Measurements from ENCODE around the gene CCDC12.

The CCDC12 gene

DNA sequence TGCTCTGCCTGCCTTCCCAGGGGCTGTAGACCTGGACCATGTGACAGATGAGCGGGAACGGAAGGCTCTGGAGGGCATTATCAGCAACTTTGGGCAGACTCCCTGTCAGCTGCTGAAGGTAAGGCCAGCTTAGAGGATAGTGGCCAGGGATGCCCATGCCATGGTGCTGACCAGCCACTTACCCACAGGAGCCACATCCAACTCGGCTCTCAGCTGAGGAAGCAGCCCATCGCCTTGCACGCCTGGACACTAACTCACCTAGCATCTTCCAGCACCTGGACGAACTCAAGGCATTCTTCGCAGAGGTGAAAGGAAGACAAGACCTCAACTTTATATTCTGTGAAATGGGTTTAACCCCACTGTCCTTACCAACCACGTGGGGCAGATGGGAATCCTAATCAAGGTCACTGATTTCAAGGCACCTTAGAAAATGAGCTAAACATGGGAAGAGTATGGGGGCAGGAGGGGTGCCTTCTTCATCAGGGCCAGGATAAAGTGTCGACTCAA, 29.7 kb upstream of the CCDC12 start:
- TF ChIP-seq, protein P1, sequence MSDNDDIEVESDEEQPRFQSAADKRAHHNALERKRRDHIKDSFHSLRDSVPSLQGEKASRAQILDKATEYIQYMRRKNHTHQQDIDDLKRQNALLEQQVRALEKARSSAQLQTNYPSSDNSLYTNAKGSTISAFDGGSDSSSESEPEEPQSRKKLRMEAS (IDR thresholded peaks at IDR 0.05; ENCODE audit: low read depth, low read length), result no peak
- TF ChIP-seq POLR2A (IDR thresholded peaks at IDR 0.05; ENCODE audit: extremely low read depth, insufficient read length) (no peak), MYC (IDR thresholded peaks at IDR 0.05; ENCODE audit: low read depth, low read length) (no peak), CTCF (IDR thresholded peaks at IDR 0.05; ENCODE audit: low read depth, low read length) (no peak)
- DNase-seq (ENCODE audit: low read depth), result no peak
- H3K4me3 ChIP-seq (ENCODE audit: low read depth, low read length), result no peak overlapping the region

GRCh38 chr3:47005212-47006144, 28.9 kb upstream of the CCDC12 start:
- TF ChIP-seq POLR2A (IDR thresholded peaks at IDR 0.05; ENCODE audit: extremely low read depth, insufficient read length) (no peak), MYC (IDR thresholded peaks at IDR 0.05; ENCODE audit: low read depth, low read length) (no peak), CTCF (IDR thresholded peaks at IDR 0.05; ENCODE audit: low read depth, low read length) (no peak)
- TF ChIP-seq, protein P1 (IDR thresholded peaks at IDR 0.05; ENCODE audit: low read depth, low read length), result no peak
- H3K4me3 ChIP-seq (ENCODE audit: low read depth, low read length), result no peak overlapping the region
- no peak for DNase-seq (ENCODE audit: low read depth)

GRCh38 chr3:47004369-47005211, 28.0 kb upstream of the CCDC12 start:
- TF ChIP-seq MYC (IDR thresholded peaks at IDR 0.05; ENCODE audit: low read depth, low read length) (no peak), CTCF (IDR thresholded peaks at IDR 0.05; ENCODE audit: low read depth, low read length) (no peak), POLR2A (IDR thresholded peaks at IDR 0.05; ENCODE audit: extremely low read depth, insufficient read length) (no peak)
- TF ChIP-seq, protein P1 (IDR thresholded peaks at IDR 0.05; ENCODE audit: low read depth, low read length), result no peak
- H3K4me3 ChIP-seq (ENCODE audit: low read depth, low read length), result no peak overlapping the region
- DNase-seq (ENCODE audit: low read depth), result no peak

DNA sequence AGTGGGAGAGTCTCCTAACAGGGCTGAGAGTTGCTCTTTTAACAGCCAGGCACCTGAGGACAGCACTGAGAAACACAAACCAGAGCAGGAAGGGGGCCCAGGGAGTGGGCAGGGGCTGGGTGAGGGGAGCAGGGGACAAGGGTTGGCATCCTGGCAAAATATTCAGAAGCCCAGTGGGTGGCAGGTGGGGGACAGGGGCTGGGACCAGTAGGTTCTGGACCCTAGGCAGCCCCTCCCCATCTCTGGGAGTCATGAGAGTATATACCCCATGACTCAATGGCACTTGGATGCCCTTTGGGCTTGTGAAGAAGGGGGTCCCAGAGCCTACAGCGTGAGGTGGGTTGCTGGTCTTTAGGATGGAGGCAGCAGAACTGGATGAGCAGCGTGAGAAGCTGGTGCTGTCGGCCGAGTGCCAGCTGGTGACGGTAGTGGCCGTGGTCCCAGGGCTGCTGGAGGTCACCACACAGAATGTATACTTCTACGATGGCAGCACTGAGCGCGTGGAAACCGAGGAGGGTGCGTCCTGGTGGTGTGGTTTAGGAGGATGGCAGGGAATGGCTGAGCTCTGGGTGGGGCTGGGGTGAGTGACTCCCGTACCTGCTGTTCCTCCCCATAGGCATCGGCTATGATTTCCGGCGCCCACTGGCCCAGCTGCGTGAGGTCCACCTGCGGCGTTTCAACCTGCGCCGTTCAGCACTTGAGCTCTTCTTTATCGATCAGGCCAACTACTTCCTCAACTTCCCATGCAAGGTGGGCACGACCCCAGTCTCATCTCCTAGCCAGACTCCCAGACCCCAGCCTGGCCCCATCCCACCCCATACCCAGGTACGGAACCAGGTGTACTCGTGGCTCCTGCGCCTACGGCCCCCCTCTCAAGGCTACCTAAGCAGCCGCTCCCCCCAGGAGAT, 27.2 kb upstream of the CCDC12 start:
- no peak for DNase-seq (ENCODE audit: low read depth)
- H3K4me3 ChIP-seq (ENCODE audit: low read depth, low read length), result no peak overlapping the region
- TF ChIP-seq CTCF (IDR thresholded peaks at IDR 0.05; ENCODE audit: low read depth, low read length) (no peak), MYC (IDR thresholded peaks at IDR 0.05; ENCODE audit: low read depth, low read length) (no peak), POLR2A (IDR thresholded peaks at IDR 0.05; ENCODE audit: extremely low read depth, insufficient read length) (no peak)
- TF ChIP-seq, protein P1 (IDR thresholded peaks at IDR 0.05; ENCODE audit: low read depth, low read length), result no peak

DNA sequence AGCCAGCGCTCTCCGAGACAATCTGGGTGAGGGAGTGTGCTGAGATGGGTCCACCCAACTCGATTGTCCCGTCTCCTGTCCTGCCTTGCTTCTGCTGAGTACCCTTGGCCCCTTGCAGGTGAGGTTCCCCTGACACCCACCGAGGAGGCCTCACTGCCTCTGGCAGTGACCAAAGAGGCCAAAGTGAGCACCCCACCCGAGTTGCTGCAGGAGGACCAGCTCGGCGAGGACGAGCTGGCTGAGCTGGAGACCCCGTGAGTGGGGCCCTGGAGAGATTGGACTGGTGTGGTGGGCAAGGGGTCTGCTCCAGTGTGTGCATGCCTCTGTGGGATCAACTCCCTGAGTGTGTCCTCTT, 26.5 kb upstream of the CCDC12 start:
- no peak for TF ChIP-seq MYC (IDR thresholded peaks at IDR 0.05; ENCODE audit: low read depth, low read length)
- TF ChIP-seq CTCF (IDR thresholded peaks at IDR 0.05; ENCODE audit: low read depth, low read length), result no peak
- TF ChIP-seq, protein P1 (IDR thresholded peaks at IDR 0.05; ENCODE audit: low read depth, low read length), result no peak
- no peak for TF ChIP-seq POLR2A (IDR thresholded peaks at IDR 0.05; ENCODE audit: extremely low read depth, insufficient read length)
- no peak overlapping the region for H3K4me3 ChIP-seq (ENCODE audit: low read depth, low read length)
- DNase-seq (ENCODE audit: low read depth), result no peak
